Measurements from ENCODE around the gene GP1BB.

DNA sequence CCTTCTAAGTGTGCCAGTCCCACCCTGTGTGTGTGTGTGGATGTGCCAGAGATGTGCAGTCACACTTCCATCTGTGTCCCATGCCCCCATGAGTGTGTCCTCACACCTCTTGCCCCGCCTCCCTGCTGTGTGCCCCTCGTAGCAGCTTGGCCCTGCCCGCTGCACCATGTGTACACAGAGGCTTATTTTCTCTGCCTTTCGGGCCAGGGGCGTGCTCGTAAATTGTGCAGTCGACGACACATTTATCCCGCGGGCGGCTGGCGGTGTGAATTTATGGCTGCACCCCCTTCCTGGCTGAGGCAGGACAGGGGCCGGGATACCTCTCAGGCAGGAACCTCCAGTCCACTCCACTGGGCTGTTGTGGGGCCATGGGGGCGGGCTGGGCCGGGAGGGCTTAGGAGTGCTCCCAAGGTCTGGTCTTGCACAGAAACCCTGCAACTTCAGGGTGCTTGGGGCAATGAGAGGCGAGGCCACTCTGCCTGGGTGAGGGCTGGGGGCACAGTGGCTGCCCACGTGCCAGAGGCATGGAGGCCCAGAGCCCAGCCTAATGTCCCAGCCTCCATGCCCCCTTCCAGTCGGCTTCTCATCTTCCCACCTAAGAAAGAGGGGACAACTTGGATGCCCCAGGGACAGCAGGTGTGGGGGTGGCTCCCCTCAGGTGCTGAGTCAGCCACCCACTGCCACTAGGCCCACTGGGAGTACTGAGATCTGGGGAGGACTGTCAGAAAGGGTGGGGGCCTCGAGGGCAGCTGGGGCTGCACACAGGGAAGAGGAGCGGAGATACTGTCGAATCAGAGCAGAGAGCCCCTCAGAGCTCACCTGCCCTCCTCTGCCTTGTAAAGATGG is 12.5 kb downstream of the GP1BB start:
- TF ChIP-seq, protein P1, sequence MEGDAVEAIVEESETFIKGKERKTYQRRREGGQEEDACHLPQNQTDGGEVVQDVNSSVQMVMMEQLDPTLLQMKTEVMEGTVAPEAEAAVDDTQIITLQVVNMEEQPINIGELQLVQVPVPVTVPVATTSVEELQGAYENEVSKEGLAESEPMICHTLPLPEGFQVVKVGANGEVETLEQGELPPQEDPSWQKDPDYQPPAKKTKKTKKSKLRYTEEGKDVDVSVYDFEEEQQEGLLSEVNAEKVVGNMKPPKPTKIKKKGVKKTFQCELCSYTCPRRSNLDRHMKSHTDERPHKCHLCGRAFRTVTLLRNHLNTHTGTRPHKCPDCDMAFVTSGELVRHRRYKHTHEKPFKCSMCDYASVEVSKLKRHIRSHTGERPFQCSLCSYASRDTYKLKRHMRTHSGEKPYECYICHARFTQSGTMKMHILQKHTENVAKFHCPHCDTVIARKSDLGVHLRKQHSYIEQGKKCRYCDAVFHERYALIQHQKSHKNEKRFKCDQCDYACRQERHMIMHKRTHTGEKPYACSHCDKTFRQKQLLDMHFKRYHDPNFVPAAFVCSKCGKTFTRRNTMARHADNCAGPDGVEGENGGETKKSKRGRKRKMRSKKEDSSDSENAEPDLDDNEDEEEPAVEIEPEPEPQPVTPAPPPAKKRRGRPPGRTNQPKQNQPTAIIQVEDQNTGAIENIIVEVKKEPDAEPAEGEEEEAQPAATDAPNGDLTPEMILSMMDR (IDR thresholded peaks at IDR 0.05 in 4 of 5, conservative IDR thresholded peaks at IDR 0.05 in 1 of 5) = no peak
- TF ChIP-seq POLR2A (IDR thresholded peaks at IDR 0.05) = no peak
